ENCODE data around the gene TTLL6. TPM values are rescaled to one million over a fixed set of nuclear protein-coding genes. Genes with fewer than 3 reads are reported as not detected.

TTLL6 gene
- total and polyA plus RNA-seq, 2 of the 4 experiments (the other 2 are of a cell fraction): not detected

DNA sequence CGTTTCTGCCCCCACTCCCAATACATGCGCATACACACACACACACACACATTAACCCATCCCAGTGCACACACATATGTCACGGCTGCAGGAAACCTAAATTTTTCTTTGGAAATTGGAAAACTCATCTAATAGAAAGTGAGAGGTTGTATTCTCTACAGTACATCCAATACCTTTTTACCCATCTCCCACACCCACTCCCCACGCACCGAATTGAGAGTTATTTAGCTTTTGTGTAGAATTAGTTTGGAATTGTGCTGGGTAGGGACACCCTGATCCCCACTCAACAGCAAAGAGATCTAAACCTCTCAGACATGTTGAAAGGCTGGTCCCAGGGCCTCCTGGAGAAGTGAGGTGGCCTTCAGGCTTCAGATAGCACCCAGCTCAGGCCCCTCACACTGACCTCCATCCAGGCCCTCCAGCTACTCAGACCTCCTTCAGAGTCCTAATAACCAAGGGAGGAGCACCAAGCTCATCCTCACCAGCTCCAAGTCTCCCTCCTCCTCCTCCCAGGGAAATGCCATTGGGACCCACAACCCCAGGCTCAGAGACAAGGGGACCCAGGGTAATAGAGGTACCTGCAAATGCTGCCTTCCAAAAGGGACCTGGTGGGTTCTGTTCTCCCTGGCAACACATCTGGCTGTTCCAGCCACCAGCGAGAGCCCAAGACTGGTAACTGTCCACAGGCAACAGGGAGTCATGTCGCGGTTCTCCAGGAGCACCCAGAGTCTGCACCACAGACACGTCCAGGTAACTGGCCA is 89.4 kb downstream of the TTLL6 start:
- POLR2A ChIA-PET (ENCODE audit: unreplicated experiment): no interaction called here
- Histone ChIP-seq H3K56ac (ENCODE audit: extremely low read depth, insufficient read depth, low read length) (no peak overlapping the region), H2AFZ (replicated peaks; ENCODE audit: low read length, poor library complexity) (no peak overlapping the region), H3K23ac (ENCODE audit: low read depth, low read length) (no peak overlapping the region), H3K4me2 (ENCODE audit: low read depth, low read length) (no peak overlapping the region), H3K27ac (ENCODE audit: insufficient read depth, low read length) (no peak overlapping the region), H4K5ac (ENCODE audit: low read depth, low read length) (no peak overlapping the region), H3K79me1 (ENCODE audit: low read depth in 1 of 2, low read length in 2 of 2) (no peaks in the 10 kb centered on the region), H3K9me1 (ENCODE audit: insufficient read depth, low read length) (no peaks in the 10 kb centered on the region), H3K9me3 (ENCODE audit: control insufficient read depth, insufficient read depth, low read length) (peaks cover 8% of the 10 kb centered on the region; the same call in 1 of the 2 replicates), H3K4me3 (ENCODE audit: insufficient read depth, low read depth, low read length) (no peak overlapping the region), H4K8ac (ENCODE audit: low read depth in 2 of 2, low read length in 2 of 2) (no peak overlapping the region), H2BK15ac (ENCODE audit: low read depth, low read length) (no peak overlapping the region), H3K4ac (ENCODE audit: low read depth, low read length) (no peak overlapping the region), H2BK20ac (ENCODE audit: low read depth, low read length) (no peak overlapping the region), H3K36me3 (ENCODE audit: control insufficient read depth, insufficient read depth, low read length) (no peaks in the 10 kb centered on the region), H2BK5ac (ENCODE audit: low read depth, low read length, poor library complexity, severe bottlenecking) (no peak overlapping the region), H4K20me1 (ENCODE audit: insufficient read depth, low read length) (0 out of 2 replicates have a peak, but pooled peaks cover 15% of the 10 kb centered on the region), H2AK5ac (ENCODE audit: low read depth, low read length) (no peak overlapping the region), H3K9ac (ENCODE audit: low read depth, low read length) (no peak overlapping the region), H2AK9ac (replicated peaks; ENCODE audit: low read depth, low read length, poor library complexity) (no peak overlapping the region), H3K14ac (replicated peaks; ENCODE audit: low read depth, low read length) (no peak overlapping the region), H3K27me3 (ENCODE audit: control insufficient read depth, insufficient read depth, low read length) (peaks cover 92% of the 10 kb centered on the region), H3K18ac (ENCODE audit: low read depth, low read length) (no peak overlapping the region), H2BK120ac (ENCODE audit: low read depth, low read length) (no peak overlapping the region), H4K91ac (ENCODE audit: insufficient read depth, low read depth, low read length) (no peak overlapping the region), H3K4me1 (ENCODE audit: control insufficient read depth, insufficient read depth, low read length) (no peaks in the 10 kb centered on the region)
- no peak for DNase-seq
- TF ChIP-seq CHD1 (IDR thresholded peaks at IDR 0.05; ENCODE audit: low read depth, low read length): no peak
- TF ChIP-seq CEBPB (IDR thresholded peaks at IDR 0.05; ENCODE audit: low read depth, low read length): no peak
- TF ChIP-seq, protein P1, sequence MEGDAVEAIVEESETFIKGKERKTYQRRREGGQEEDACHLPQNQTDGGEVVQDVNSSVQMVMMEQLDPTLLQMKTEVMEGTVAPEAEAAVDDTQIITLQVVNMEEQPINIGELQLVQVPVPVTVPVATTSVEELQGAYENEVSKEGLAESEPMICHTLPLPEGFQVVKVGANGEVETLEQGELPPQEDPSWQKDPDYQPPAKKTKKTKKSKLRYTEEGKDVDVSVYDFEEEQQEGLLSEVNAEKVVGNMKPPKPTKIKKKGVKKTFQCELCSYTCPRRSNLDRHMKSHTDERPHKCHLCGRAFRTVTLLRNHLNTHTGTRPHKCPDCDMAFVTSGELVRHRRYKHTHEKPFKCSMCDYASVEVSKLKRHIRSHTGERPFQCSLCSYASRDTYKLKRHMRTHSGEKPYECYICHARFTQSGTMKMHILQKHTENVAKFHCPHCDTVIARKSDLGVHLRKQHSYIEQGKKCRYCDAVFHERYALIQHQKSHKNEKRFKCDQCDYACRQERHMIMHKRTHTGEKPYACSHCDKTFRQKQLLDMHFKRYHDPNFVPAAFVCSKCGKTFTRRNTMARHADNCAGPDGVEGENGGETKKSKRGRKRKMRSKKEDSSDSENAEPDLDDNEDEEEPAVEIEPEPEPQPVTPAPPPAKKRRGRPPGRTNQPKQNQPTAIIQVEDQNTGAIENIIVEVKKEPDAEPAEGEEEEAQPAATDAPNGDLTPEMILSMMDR (conservative IDR thresholded peaks at IDR 0.05; ENCODE audit: low read depth, low read length): no peak
- no peak for TF ChIP-seq MXI1 (IDR thresholded peaks at IDR 0.05; ENCODE audit: borderline replicate concordance, low read depth, low read length)
- TF ChIP-seq FOS (IDR thresholded peaks at IDR 0.05; ENCODE audit: low read depth, low read length): no peak
- no peak for TF ChIP-seq MAZ (IDR thresholded peaks at IDR 0.05; ENCODE audit: borderline replicate concordance, low read depth, low read length)
- no peak for TF ChIP-seq MAFK (IDR thresholded peaks at IDR 0.05; ENCODE audit: low read depth, low read length)
- TF ChIP-seq BHLHE40 (IDR thresholded peaks at IDR 0.05; ENCODE audit: low read depth, low read length): no peak
- TF ChIP-seq SMC3 (IDR thresholded peaks at IDR 0.05; ENCODE audit: low read depth, low read length): no peak
- no peak for TF ChIP-seq RCOR1 (IDR thresholded peaks at IDR 0.05; ENCODE audit: insufficient replicate concordance, low read length)
- TF ChIP-seq RAD21 (IDR thresholded peaks at IDR 0.05; ENCODE audit: low read length): no peak
- TF ChIP-seq NFE2L2 (IDR thresholded peaks at IDR 0.05; ENCODE audit: low read depth, low read length): no peak
- CTCF ChIA-PET: interaction anchor here (1.1 kb wide), 1 partner anchor 63 kb away, joined by 4 read pairs; no protein-coding TSS in a partner anchor
- intact Hi-C loops (cut with micrococcal nuclease) (loop anchor here (10.0 kb wide), 1 partner anchor 307 kb away; no protein-coding TSS in a partner anchor), in situ Hi-C loops (cut with MboI; ENCODE audit: low sequenced_read_pairs) (loop anchor here (5.0 to 10.0 kb wide), 3 partner anchors 75 to 307 kb away; no protein-coding TSS in a partner anchor), dilution Hi-C loops (cut with HindIII; ENCODE audit: low sequenced_read_pairs, unreplicated experiment) (no loop called here)
- BruUV-seq (replicated peaks): no TSS peak
- WGBS, 2 experiments (ENCODE audit: extremely low coverage in 2 of 2, insufficient read length in 1 of 2): 20% methylated on average over 1 of the region's 9 CpGs; no CpG with 5 or more reads in 1 of the 2 experiments
- ATAC-seq (ENCODE audit: low read depth): no peak
